GM12878 (cell line): Measurements from ENCODE around the gene TRIM17.

Source experiments
- ATF3 ChIP-seq: IDR thresholded peaks from 2 replicates; pipeline ENCODE4 v1.6.1; 2011; ENCODE audit warnings: low read depth, mild to moderate bottlenecking, low read length, moderate library complexity, borderline replicate concordance; ENCODE audit errors: extremely low read depth
- BCL3 ChIP-seq: IDR thresholded peaks from 2 replicates; pipeline ENCODE4 v1.6.1; 2011; ENCODE audit warnings: borderline replicate concordance, low read depth, mild to moderate bottlenecking, moderate library complexity, low read length; ENCODE audit not compliant: insufficient read depth, poor library complexity, severe bottlenecking
- CBX3 ChIP-seq: fragments of 200-600 bp; sonication (generic); IDR thresholded peaks from 2 replicates; pipeline ENCODE4 v1.6.1; 2016; ENCODE audit warnings: low read depth, borderline replicate concordance
- CREB1 ChIP-seq: IDR thresholded peaks from 2 replicates; pipeline ENCODE4 v1.6.1; 2012; ENCODE audit warnings: low read depth, mild to moderate bottlenecking, inconsistent platforms
- CTCF ChIP-seq, 3 experiments: IDR thresholded peaks in 2 of 3; conservative IDR thresholded peaks in 1 of 3; 2 replicates each; pipeline ENCODE4 v1.5.1; 2011; ENCODE audit warnings: low read depth in 3 of 3, low read length in 3 of 3, mild to moderate bottlenecking in 3 of 3, control low read depth in 2 of 3, moderate library complexity in 2 of 3, inconsistent platforms in 1 of 3, mixed read lengths in 1 of 3; ENCODE audit not compliant: control insufficient read depth in 2 of 3, insufficient read depth in 1 of 3; ENCODE audit errors: extremely low read depth in 1 of 3
- E4F1 ChIP-seq: fragments of 450-650 bp; IDR thresholded peaks from 2 replicates; pipeline ENCODE4 v1.6.1; 2018; ENCODE audit warnings: borderline replicate concordance, mild to moderate bottlenecking; ENCODE audit not compliant: partially characterized antibody
- JUNB ChIP-seq: IDR thresholded peaks from 2 replicates; pipeline ENCODE4 v1.6.1; 2016; ENCODE audit warnings: antibody characterized with exemption, mild to moderate bottlenecking
- MTA2 ChIP-seq: fragments of 450-650 bp; IDR thresholded peaks from 2 replicates; pipeline ENCODE4 v1.6.1; 2016; ENCODE audit warnings: low read depth, mild to moderate bottlenecking, moderate library complexity
- NFYB ChIP-seq: IDR thresholded peaks from 2 replicates; pipeline ENCODE4 v1.6.1; 2011; ENCODE audit warnings: low read depth, mild to moderate bottlenecking, low read length, improper control_type of control experiment, moderate library complexity; ENCODE audit not compliant: insufficient read depth
- RAD21 ChIP-seq: IDR thresholded peaks from 2 replicates; pipeline ENCODE4 v1.6.1; 2011; ENCODE audit warnings: mild to moderate bottlenecking, low read depth, low read length, moderate library complexity; ENCODE audit not compliant: insufficient read depth
- USF2 ChIP-seq: IDR thresholded peaks from 2 replicates; pipeline ENCODE4 v1.6.1; 2011; ENCODE audit warnings: low read depth, low read length, improper control_type of control experiment, borderline replicate concordance
- ZBTB11 ChIP-seq: fragments of 450-650 bp; formaldehyde crosslinking; IDR thresholded peaks from 2 replicates; pipeline ENCODE4 v1.5.0; 2022; ENCODE audit warnings: mild to moderate bottlenecking, missing genetic modification characterization
- ZNF24 ChIP-seq: fragments of 450-650 bp; IDR thresholded peaks from 2 replicates; pipeline ENCODE4 v1.6.1; 2017; ENCODE audit warnings: antibody characterized with exemption, mild to moderate bottlenecking

GRCh38 chr1:228407106-228408040 lies 9.3 kb downstream of the TRIM17 start:
- TF ChIP-seq NFYB (no peak), ATF3 (no peak), CREB1 (no peak), CTCF (IDR thresholded peaks at IDR 0.05 in 2 of 3, conservative IDR thresholded peaks at IDR 0.05 in 1 of 3; ENCODE audit: control insufficient read depth in 2 of 3, extremely low read depth in 1 of 3, insufficient read depth in 1 of 3, low read depth in 3 of 3, low read length in 3 of 3) (no peak), CBX3 (no peak), ZBTB11 (CRISPR knock-in tag) (no peak), E4F1 (no peak), USF2 (no peak), ZNF24 (no peak), MTA2 (no peak), BCL3 (no peak), JUNB (no peak), RAD21 (no peak)
